CD4-positive, alpha-beta T cell (primary cell): ENCODE data around the gene AFF2. TPM values are rescaled to one million over a fixed set of nuclear protein-coding genes. Genes with fewer than 3 reads are reported as not detected.

ENCODE experiments used
- ATAC-seq: fragments of 200-7000 bp; cut with Tn5 transposase; one replicate; pipeline ENCODE4 v1.10.0; 2022; ENCODE audit warnings: mild to moderate bottlenecking; ENCODE audit not compliant: poor library complexity
- CTCF ChIA-PET: fragments of 350-600 bp; sonication (Branson Sonifier 250); formaldehyde crosslinking; loops from one replicate; lab custom pipeline; 2021; ENCODE audit warnings: antibody characterized with exemption, inconsistent platforms; lab: Charles Lee
- POLR2A ChIA-PET: fragments of 350-600 bp; sonication (Branson Sonifier 250); formaldehyde crosslinking; loops from one replicate; lab custom pipeline; 2021; ENCODE audit warnings: antibody characterized with exemption, inconsistent platforms; lab: Charles Lee
- DNase-seq, 14 experiments: peaks; one replicate each; pipeline ENCODE4 v3.0.0-alpha.2; 2013 to 2020; ENCODE audit warnings: mixed read lengths in 2 of 14
- H3K27ac ChIP-seq, 2 donors: one replicate each; pipeline versions ENCODE4 v1.5.1 to v1.7.0; 2013; ENCODE audit warnings: low read length in 2 of 2, low read depth in 1 of 2, mild to moderate bottlenecking in 1 of 2
- H3K27me3 ChIP-seq, 2 experiments: 1 replicate in 1 of 2; 2 replicates in 1 of 2; pipeline versions ENCODE4 v1.6.1 to v1.7.0; 2013; ENCODE audit warnings: low read length in 2 of 2, control low read depth in 1 of 2, mild to moderate bottlenecking in 1 of 2, moderate library complexity in 1 of 2; ENCODE audit not compliant: insufficient read depth in 2 of 2, control insufficient read depth in 1 of 2
- H3K36me3 ChIP-seq: one replicate; pipeline ENCODE4 v1.6.1; 2013; ENCODE audit warnings: low read length, control low read depth; ENCODE audit not compliant: insufficient read depth
- H3K4me1 ChIP-seq: one replicate; pipeline ENCODE4 v1.6.1; 2013; ENCODE audit warnings: low read length, control low read depth; ENCODE audit not compliant: insufficient read depth
- H3K4me3 ChIP-seq: one replicate; pipeline ENCODE4 v1.5.1; 2013; ENCODE audit warnings: mild to moderate bottlenecking, low read length, moderate library complexity
- H3K9me3 ChIP-seq, 2 experiments: 1 replicate in 1 of 2; 2 replicates in 1 of 2; pipeline versions ENCODE4 v1.6.1 to v1.7.0; 2013; ENCODE audit warnings: low read length in 2 of 2, mild to moderate bottlenecking in 2 of 2, control low read depth in 1 of 2, moderate library complexity in 1 of 2; ENCODE audit not compliant: control insufficient read depth in 1 of 2, insufficient read depth in 1 of 2
- H3K27ac Mint-ChIP-seq: one replicate; pipeline ENCODE4 v1.8.0; 2020; ENCODE audit warnings: mixed read lengths
- H3K27me3 Mint-ChIP-seq: one replicate; pipeline ENCODE4 v1.8.0; 2021; ENCODE audit warnings: mixed read lengths
- H3K36me3 Mint-ChIP-seq: one replicate; pipeline ENCODE4 v1.8.0; 2021; ENCODE audit warnings: low read depth, mixed read lengths
- H3K4me1 Mint-ChIP-seq: one replicate; pipeline ENCODE4 v1.8.0; 2021; ENCODE audit warnings: low read depth, mixed read lengths
- H3K4me3 Mint-ChIP-seq: one replicate; pipeline ENCODE4 v1.8.0; 2020; ENCODE audit warnings: mild to moderate bottlenecking, mixed read lengths
- H3K9me3 Mint-ChIP-seq: one replicate; pipeline ENCODE4 v1.8.0; 2020; ENCODE audit warnings: mixed read lengths
- CTCF ChIP-seq: fragments of 200-600 bp; IDR thresholded peaks from one replicate; pipeline ENCODE4 v1.8.0; 2022; ENCODE audit warnings: antibody characterized with exemption, mild to moderate bottlenecking
- intact Hi-C, 2 experiments: fragments of 100-400 bp; cut with DNase I in 1 of 2; cut with micrococcal nuclease in 1 of 2; formaldehyde crosslinking; loops; one replicate each; pipeline versions ENCODE4 v1.15.1 to v1.9.0; 2023 to 2025; cut with DNase I, micrococcal nuclease
- total RNA-seq, 174 experiments: library from RNA in 2 of 174; stranded (reverse) in 2 of 174; gene quantifications; one replicate each; pipeline ENCODE4 v1.2.3 and lab custom pipeline; 2021 to 2026

Gene AFF2
- total RNA-seq, 2 experiments from 2014 or later = 5.9 to 6.2 TPM

DNA sequence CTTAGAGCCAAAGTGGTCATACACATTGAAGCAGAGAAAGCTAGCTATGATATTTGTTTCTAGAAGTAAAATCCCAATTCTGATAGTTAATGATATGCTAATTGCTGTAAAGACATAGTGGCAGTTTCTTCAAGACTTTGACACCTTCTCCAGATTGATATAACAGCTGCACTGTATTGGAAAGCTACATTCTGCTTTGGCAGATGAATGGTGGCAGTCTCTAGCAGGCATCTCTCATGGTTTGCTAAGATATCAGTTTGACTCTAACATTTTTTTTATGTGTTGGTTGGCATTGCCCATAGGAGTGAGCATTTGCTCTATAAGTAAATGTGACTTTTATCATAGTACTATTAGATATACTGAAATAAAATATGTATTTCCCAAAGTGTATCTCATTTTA, 128.2 kb downstream of the AFF2 start:
- Histone ChIP-seq H3K36me3 (no peaks in the 10 kb centered on the region), H3K27ac (no peak overlapping the region), H3K27me3 (no peaks in the 10 kb centered on the region), H3K4me1 (no peaks in the 10 kb centered on the region), H3K9me3 (no peaks in the 10 kb centered on the region), H3K4me3 (no peak overlapping the region)
- H3K9me3 Mint-ChIP-seq = no peaks in the 10 kb centered on the region
- ChIA-PET CTCF (no interaction called here), POLR2A (no interaction called here)
- H3K27me3 Mint-ChIP-seq = no peaks in the 10 kb centered on the region
- no peak overlapping the region for H3K4me3 Mint-ChIP-seq
- no peak for TF ChIP-seq CTCF
- intact Hi-C loops = no loop called here
- DNase-seq (no peak), ATAC-seq (no peak)
- no peaks in the 10 kb centered on the region for H3K4me1 Mint-ChIP-seq
- no peaks in the 10 kb centered on the region for H3K36me3 Mint-ChIP-seq
- H3K27ac Mint-ChIP-seq = no peak overlapping the region

DNA sequence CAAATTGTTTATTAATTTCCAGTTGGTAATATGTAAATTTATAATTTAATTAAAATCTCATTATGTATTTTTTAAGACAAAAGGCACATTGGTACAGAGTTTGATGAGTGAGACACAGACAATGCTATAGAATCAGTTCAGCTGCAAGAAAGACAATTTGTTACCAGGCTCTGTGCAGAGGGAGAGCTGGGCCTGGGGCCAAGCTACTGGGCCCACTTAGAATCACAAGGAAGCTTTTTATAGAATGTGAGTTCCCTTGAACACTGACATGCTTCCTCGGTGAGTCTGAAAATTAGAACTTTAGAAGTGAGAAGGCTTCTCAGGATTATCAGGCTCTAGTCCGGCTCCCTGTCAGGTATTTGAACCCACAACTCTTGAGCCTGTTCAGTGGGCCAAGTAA, 129.0 kb downstream of the AFF2 start:
- no peaks in the 10 kb centered on the region for H3K27me3 Mint-ChIP-seq
- ChIA-PET POLR2A (no interaction called here), CTCF (no interaction called here)
- H3K9me3 Mint-ChIP-seq = no peaks in the 10 kb centered on the region
- no peak for TF ChIP-seq CTCF
- H3K4me3 Mint-ChIP-seq = no peak overlapping the region
- H3K27ac Mint-ChIP-seq = no peak overlapping the region
- Histone ChIP-seq H3K27me3 (no peaks in the 10 kb centered on the region), H3K4me3 (no peak overlapping the region), H3K27ac (no peak overlapping the region), H3K36me3 (no peaks in the 10 kb centered on the region), H3K4me1 (no peaks in the 10 kb centered on the region), H3K9me3 (no peaks in the 10 kb centered on the region)
- H3K4me1 Mint-ChIP-seq = no peaks in the 10 kb centered on the region
- H3K36me3 Mint-ChIP-seq = no peaks in the 10 kb centered on the region
- intact Hi-C loops = no loop called here
- ATAC-seq (no peak), DNase-seq (no peak)

DNA sequence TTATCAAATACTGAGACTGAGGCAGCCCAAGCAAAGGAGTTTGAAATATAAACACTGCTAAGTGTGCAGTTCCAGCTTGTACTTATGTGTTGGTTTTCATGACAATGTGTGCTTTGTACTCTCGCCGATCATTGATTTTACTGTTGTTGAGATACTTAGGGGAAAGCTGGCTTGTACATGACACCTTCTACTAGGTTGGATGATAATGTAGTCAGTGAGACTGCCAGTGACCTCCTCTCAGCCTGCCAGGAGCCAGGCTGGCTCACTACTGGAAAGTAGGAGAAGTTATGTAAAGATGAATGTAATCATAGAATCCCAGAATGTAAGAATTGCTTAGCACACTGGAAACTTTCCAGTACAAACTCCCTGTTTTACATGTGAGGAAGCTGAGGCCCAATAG, 132.0 kb downstream of the AFF2 start:
- H3K27me3 Mint-ChIP-seq = no peaks in the 10 kb centered on the region
- no peak overlapping the region for H3K4me3 ChIP-seq
- POLR2A ChIA-PET = no interaction called here
- no peaks in the 10 kb centered on the region for H3K9me3 ChIP-seq
- no peaks in the 10 kb centered on the region for H3K4me1 ChIP-seq
- no peaks in the 10 kb centered on the region for H3K4me1 Mint-ChIP-seq
- H3K36me3 ChIP-seq = no peaks in the 10 kb centered on the region
- no peaks in the 10 kb centered on the region for H3K27me3 ChIP-seq
- CTCF ChIA-PET = no interaction called here
- no peak for DNase-seq
- ATAC-seq = no peak
- no peak overlapping the region for H3K4me3 Mint-ChIP-seq
- no peaks in the 10 kb centered on the region for H3K9me3 Mint-ChIP-seq
- no peak overlapping the region for H3K27ac Mint-ChIP-seq
- intact Hi-C loops = no loop called here
- TF ChIP-seq CTCF = no peak
- H3K27ac ChIP-seq = no peak overlapping the region
- H3K36me3 Mint-ChIP-seq = no peaks in the 10 kb centered on the region
